Measurements from ENCODE around the gene CCNL2.

DNA sequence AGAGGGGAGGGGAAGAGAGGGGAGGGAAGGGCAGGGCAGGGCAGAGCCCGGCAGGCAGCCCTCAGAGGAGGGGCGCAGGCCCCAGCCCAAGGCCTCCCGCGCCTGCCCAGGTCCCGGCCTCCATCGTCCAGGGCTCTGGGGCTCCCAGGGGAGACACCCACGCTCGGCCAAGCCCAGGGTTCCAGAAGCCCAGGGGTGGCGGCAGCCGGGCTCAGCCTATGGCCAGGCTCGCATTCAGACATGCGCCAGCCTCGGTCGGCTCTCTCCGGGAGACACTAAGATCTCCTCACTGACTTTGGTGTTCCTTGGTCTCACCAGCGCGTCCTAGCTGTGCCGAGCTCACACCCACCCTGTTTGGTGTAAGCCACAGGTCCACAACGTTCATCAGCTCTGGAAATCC, 29.0 kb upstream of the CCNL2 start:
- TF ChIP-seq JUNB (IDR thresholded peaks at IDR 0.05; ENCODE audit: unreplicated experiment) = no peak
- TF ChIP-seq CTCF (conservative IDR thresholded peaks at IDR 0.05; ENCODE audit: low read depth in 2 of 2) = no peak
- TF ChIP-seq ZNF331 (CRISPR knock-in tag; IDR thresholded peaks at IDR 0.05; ENCODE audit: low read depth) = no peak
- no peak for TF ChIP-seq POLR2AphosphoS5 (IDR thresholded peaks at IDR 0.05; ENCODE audit: low read depth)
